Gastroesophageal sphincter (tissue), 4 donors: ENCODE measurements around the gene SUV39H2. TPM values are rescaled to one million over a fixed set of nuclear protein-coding genes. Genes with fewer than 3 reads are reported as not detected.

Experiments used
- ATAC-seq: fragments of 150-250 bp; one replicate; pipeline ENCODE4 v1.9.1; 2016; ENCODE audit warnings: mild to moderate bottlenecking, moderate library complexity
- H3K27ac ChIP-seq, 4 donors: fragments of 200-600 bp; sonication (generic) in 3 of 4; 1 replicate in 3 of 4; 2 replicates in 1 of 4; pipeline ENCODE4 v1.5.1; 2016 to 2019
- H3K27me3 ChIP-seq: fragments of 200-600 bp; sonication (generic); one replicate; pipeline ENCODE4 v1.5.1; 2019
- H3K36me3 ChIP-seq, 2 donors: fragments of 200-600 bp; sonication (generic); one replicate each; pipeline ENCODE4 v1.5.1; 2019; ENCODE audit warnings: control low read depth in 1 of 2
- H3K4me1 ChIP-seq, 3 donors: fragments of 200-600 bp; sonication (generic); 1 replicate in 2 of 3; 2 replicates in 1 of 3; pipeline ENCODE4 v1.5.1; 2016 to 2019; ENCODE audit warnings: control low read depth in 2 of 3
- H3K4me3 ChIP-seq, 2 donors: fragments of 200-600 bp; sonication (generic); one replicate each; pipeline ENCODE4 v1.5.1; 2019; ENCODE audit warnings: mild to moderate bottlenecking in 1 of 2, moderate library complexity in 1 of 2
- H3K9me3 ChIP-seq, 3 donors: fragments of 200-600 bp; sonication (generic); one replicate each; pipeline ENCODE4 v1.5.1; 2017 to 2019; ENCODE audit warnings: control low read depth in 2 of 3
- EP300 ChIP-seq: sonication (generic); formaldehyde crosslinking; IDR thresholded peaks from one replicate; pipeline ENCODE4 v1.6.1; 2017; ENCODE audit warnings: antibody characterized with exemption, mild to moderate bottlenecking
- POLR2A ChIP-seq, 2 donors: fragments of 450-650 bp; IDR thresholded peaks; one replicate each; pipeline ENCODE4 v1.6.1; 2017; ENCODE audit warnings: antibody characterized with exemption in 2 of 2, mild to moderate bottlenecking in 2 of 2, moderate library complexity in 1 of 2
- POLR2AphosphoS5 ChIP-seq: sonication (generic); formaldehyde crosslinking; IDR thresholded peaks from one replicate; pipeline ENCODE4 v1.6.1; 2017; ENCODE audit warnings: antibody characterized with exemption
- WGBS, 2 donors: methylation state at CpG; one replicate each; pipeline ENCODE4 v1.1.5; 2018; ENCODE audit warnings: low coverage in 1 of 2; 5-methylcytosine and 5-hydroxymethylcytosine counted together
- total RNA-seq, 4 donors: library from RNA; depleted of rRNA; stranded (reverse); fragments of >200 nt; gene quantifications; one replicate each; pipeline ENCODE4 v1.1.0, GENCODE V29; 2016
- TF ChIP-seq, protein P1 (sequence below), 4 experiments: fragments of 200-600 bp in 2 of 4; fragments of 450-650 bp in 2 of 4; sonication (generic) in 1 of 4; IDR thresholded peaks; one replicate each; pipeline ENCODE4 v1.5.1; 2017 to 2019; ENCODE audit warnings: antibody characterized with exemption in 4 of 4, mild to moderate bottlenecking in 2 of 4, moderate library complexity in 2 of 4

SUV39H2 gene, protein sequence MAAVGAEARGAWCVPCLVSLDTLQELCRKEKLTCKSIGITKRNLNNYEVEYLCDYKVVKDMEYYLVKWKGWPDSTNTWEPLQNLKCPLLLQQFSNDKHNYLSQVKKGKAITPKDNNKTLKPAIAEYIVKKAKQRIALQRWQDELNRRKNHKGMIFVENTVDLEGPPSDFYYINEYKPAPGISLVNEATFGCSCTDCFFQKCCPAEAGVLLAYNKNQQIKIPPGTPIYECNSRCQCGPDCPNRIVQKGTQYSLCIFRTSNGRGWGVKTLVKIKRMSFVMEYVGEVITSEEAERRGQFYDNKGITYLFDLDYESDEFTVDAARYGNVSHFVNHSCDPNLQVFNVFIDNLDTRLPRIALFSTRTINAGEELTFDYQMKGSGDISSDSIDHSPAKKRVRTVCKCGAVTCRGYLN
- total RNA-seq, result 1 to 10 TPM; 4.4 to 6.2 (median 5.1) TPM

DNA sequence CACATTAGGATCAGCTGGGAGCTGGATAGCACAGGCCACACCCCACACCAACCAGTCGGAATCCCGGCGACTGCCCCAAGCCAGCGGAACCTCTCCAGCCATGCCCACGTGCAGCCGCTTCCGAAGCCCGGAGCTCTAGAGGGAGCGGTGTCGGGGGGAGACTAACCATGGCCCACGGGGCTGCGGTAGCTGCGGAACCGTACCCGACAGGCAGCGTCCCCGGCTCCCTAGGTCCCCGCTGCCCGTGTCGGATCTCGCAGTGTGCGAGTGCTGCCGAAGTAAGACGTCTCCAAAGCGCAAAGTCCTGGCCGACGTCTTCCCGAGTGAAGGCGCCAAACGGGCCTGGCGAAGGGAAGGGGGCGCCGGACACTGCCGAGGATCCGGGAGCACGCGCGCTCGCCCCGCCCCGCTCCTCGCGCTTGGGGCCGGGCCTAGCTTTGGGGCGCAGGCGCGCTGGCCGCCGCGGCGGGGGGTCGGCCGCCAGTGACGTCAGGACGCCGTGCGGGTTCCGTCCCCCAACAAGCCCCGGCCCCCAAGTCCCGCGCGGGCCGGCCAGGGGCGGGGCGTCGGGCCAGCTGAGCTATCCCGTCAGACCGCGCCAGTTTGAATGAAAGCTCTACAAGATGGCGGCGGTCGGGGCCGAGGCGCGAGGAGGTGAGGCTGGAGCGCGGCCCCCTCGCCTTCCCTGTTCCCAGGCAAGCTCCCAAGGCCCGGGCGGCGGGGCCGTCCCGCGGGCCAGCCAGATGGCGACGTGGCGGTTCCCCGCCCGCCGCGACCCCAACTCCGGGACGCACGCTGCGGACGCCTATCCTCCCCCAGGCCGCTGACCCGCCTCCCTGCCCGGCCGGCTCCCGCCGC is at the start of gene SUV39H2:
Gene SUV39H2 (plus strand): TSS at position 601 of the 858 bp plus-strand sequence. CDS start 23 bp downstream, at position 624.
- no CpG with 5 or more reads among the region's 102 CpGs for WGBS, 2 donors
- Histone ChIP-seq H3K27ac (peak within 1 kb of the TSS; percentile 77 to 96 (median 94)), H3K9me3 (no peaks in the 10 kb centered on the region), H3K36me3 (no peaks in the 10 kb centered on the region), H3K4me3 (peak within 1 kb of the TSS; percentile 85 to 98), H3K27me3 (no peaks in the 10 kb centered on the region), H3K4me1 (peaks cover 0 to 35% (median 8%) of the 10 kb centered on the region in 3 donors)
- peak; percentile 97 for ATAC-seq
- peak; percentile 54 to 65 for TF ChIP-seq POLR2A (IDR thresholded peaks at IDR 0.05)
- TF ChIP-seq, protein P1, sequence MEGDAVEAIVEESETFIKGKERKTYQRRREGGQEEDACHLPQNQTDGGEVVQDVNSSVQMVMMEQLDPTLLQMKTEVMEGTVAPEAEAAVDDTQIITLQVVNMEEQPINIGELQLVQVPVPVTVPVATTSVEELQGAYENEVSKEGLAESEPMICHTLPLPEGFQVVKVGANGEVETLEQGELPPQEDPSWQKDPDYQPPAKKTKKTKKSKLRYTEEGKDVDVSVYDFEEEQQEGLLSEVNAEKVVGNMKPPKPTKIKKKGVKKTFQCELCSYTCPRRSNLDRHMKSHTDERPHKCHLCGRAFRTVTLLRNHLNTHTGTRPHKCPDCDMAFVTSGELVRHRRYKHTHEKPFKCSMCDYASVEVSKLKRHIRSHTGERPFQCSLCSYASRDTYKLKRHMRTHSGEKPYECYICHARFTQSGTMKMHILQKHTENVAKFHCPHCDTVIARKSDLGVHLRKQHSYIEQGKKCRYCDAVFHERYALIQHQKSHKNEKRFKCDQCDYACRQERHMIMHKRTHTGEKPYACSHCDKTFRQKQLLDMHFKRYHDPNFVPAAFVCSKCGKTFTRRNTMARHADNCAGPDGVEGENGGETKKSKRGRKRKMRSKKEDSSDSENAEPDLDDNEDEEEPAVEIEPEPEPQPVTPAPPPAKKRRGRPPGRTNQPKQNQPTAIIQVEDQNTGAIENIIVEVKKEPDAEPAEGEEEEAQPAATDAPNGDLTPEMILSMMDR (IDR thresholded peaks at IDR 0.05), result peak in 1 of 4 experiments; percentile 39
- peak; percentile 75 for TF ChIP-seq POLR2AphosphoS5
- TF ChIP-seq EP300, result no peak

DNA sequence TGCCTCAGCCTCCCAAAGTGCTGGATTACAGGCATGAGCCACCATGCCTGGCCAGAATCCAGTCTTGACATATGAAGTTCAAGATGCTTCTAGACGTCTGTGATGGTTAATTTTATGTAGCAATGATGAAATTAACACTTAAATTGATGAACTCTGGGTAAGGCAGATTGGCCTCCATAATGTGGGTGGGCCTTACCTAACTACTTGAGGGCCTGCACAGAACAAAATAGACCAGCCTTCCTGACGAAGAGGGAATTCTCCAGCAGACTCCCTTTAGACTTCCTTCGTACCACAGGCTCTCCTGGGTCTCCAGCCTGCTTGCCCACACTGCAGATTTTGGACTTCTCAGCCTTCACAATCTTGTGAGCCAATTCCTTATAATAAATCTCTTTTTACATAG is 45.6 kb upstream of the SUV39H2 start:
- peaks cover 0 to 3% of the 10 kb centered on the region in 2 donors for H3K36me3 ChIP-seq
- 73 to 79% methylated on average over 2 to 3 of the region's 3 CpGs for whole genome bisulfite sequencing, 2 donors
- no peak for TF ChIP-seq POLR2A (IDR thresholded peaks at IDR 0.05)
- no peak for TF ChIP-seq EP300
- TF ChIP-seq, protein P1 (IDR thresholded peaks at IDR 0.05), result no peak
- no peak for TF ChIP-seq POLR2AphosphoS5
- H3K27ac ChIP-seq, result no peak overlapping the region
- no peaks in the 10 kb centered on the region for H3K27me3 ChIP-seq
- peaks cover 0 to 13% (median 5%) of the 10 kb centered on the region in 3 donors for H3K4me1 ChIP-seq
- no peak for ATAC-seq
- H3K4me3 ChIP-seq, result no peak overlapping the region
- no peaks in the 10 kb centered on the region for H3K9me3 ChIP-seq

DNA sequence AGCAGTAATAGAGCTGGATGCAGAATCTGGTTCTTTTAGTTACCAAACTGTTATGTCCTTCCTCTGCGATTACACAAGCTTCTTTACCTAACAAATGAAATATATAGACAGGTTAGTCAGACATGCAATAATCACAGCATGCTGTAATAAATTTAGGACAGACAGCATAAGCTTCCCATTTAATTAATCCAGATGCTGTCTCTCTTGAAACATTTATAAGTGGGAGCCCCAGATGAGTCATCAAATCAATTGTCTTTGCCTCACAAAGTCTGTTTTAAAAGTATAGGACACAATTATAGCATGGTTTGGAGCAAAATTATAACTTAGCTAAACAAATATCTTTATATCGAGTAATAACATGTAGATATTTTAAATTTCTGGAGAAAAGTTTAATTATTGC is 42.5 kb upstream of the SUV39H2 start:
- Histone ChIP-seq H3K9me3 (no peaks in the 10 kb centered on the region), H3K27ac (peak overlapping the region in 2 of 4 donors; percentile 97 to 99), H3K4me1 (peaks cover 0 to 28% (median 11%) of the 10 kb centered on the region in 3 donors), H3K4me3 (no peak overlapping the region), H3K36me3 (peaks cover 0 to 15% of the 10 kb centered on the region in 2 donors), H3K27me3 (no peaks in the 10 kb centered on the region)
- no peak for TF ChIP-seq EP300
- TF ChIP-seq, protein P1 (IDR thresholded peaks at IDR 0.05), result no peak
- no peak for TF ChIP-seq POLR2AphosphoS5
- no peak for TF ChIP-seq POLR2A (IDR thresholded peaks at IDR 0.05)
- 91% methylated on average over 2 of the region's 2 CpGs for WGBS, 2 donors
- no peak for ATAC-seq

DNA sequence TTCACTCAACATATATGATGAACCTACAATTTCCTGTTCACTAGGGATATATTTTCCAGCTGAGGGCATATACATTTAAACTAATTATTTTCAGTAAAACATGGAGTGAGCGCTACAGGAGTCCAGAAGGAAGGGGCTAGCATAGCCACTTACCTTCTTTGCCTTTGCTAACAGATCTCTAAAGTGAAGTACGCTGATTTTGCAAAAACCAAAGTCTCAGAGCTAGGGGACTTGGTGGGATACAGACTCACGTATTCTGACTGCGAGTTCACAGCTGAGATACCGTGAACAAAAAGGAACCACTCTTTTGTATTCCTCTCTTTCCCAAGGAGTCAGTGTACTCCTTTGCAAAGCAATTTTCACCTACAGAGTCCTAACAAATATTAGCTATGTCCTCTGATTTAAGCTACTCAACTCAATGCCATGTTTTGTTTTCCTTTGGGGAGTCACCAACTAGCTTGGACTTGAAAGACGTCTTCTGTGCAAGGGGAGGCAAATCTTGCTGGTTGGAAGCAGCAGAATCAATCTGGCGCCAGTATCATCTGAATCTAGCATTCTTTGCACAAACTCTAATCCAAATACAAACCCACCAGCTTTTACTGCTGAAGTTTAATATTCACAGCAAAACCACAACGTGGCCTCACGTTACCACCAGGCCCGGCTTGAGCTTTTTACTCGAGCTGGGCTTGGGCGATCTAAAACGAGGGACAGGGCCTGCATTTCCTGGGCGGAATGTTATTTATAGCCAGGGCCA is 41.5 kb upstream of the SUV39H2 start:
- Histone ChIP-seq H3K9me3 (no peaks in the 10 kb centered on the region), H3K4me1 (peaks cover 0 to 28% (median 11%) of the 10 kb centered on the region in 3 donors), H3K27me3 (no peaks in the 10 kb centered on the region), H3K4me3 (peak overlapping the region; percentile 83 to 96), H3K36me3 (peaks cover 0 to 25% of the 10 kb centered on the region in 2 donors), H3K27ac (peak overlapping the region; percentile 91 to 99 (median 98))
- no peak for TF ChIP-seq POLR2AphosphoS5
- TF ChIP-seq, protein P1 (IDR thresholded peaks at IDR 0.05), result no peak
- no peak for TF ChIP-seq EP300
- TF ChIP-seq POLR2A (IDR thresholded peaks at IDR 0.05), result no peak
- 20 to 28% methylated on average over 12 of the region's 14 CpGs for WGBS, 2 donors
- no peak for ATAC-seq
